Activated B cell treated with CpG ODN at 0.5 μM for 24 hours (primary cell): ENCODE data around the gene UFC1. TPM values are rescaled to one million over a fixed set of nuclear protein-coding genes. Genes with fewer than 3 reads are reported as not detected.

Experiments
- ATAC-seq: fragments of 200-7000 bp; cut with Tn5 transposase; one replicate; pipeline ENCODE4 v1.10.0; 2021; ENCODE audit warnings: low read depth, mild to moderate bottlenecking, moderate library complexity
- CTCF ChIA-PET: fragments of 350-600 bp; sonication (Branson Sonifier 250); formaldehyde crosslinking; loops from one replicate; lab custom pipeline; 2021; ENCODE audit warnings: antibody characterized with exemption; lab: Charles Lee
- POLR2A ChIA-PET: fragments of 350-600 bp; sonication (Branson Sonifier 250); formaldehyde crosslinking; loops from one replicate; lab custom pipeline; 2021; ENCODE audit warnings: antibody characterized with exemption; lab: Charles Lee
- DNase-seq: peaks from one replicate; pipeline ENCODE4 v3.0.0; 2022
- H3K27ac Mint-ChIP-seq: one replicate; pipeline ENCODE4 v1.8.0; 2020; ENCODE audit warnings: mixed read lengths
- H3K27me3 Mint-ChIP-seq: one replicate; pipeline ENCODE4 v1.8.0; 2021; ENCODE audit warnings: mixed read lengths
- H3K36me3 Mint-ChIP-seq: one replicate; pipeline ENCODE4 v1.8.0; 2021; ENCODE audit warnings: low read depth, mixed read lengths
- H3K4me1 Mint-ChIP-seq: one replicate; pipeline ENCODE4 v1.8.0; 2021; ENCODE audit warnings: mixed read lengths
- H3K4me3 Mint-ChIP-seq: one replicate; pipeline ENCODE4 v1.8.0; 2020; ENCODE audit warnings: mild to moderate bottlenecking, mixed read lengths
- H3K9me3 Mint-ChIP-seq: one replicate; pipeline ENCODE4 v1.8.0; 2020; ENCODE audit warnings: mixed read lengths
- CTCF ChIP-seq: fragments of 200-600 bp; IDR thresholded peaks from one replicate; pipeline ENCODE4 v1.8.0; 2022; ENCODE audit warnings: antibody characterized with exemption, mild to moderate bottlenecking
- intact Hi-C: fragments of 100-400 bp; cut with micrococcal nuclease; formaldehyde crosslinking; loops from one replicate; pipeline ENCODE4 v1.15.1; 2024
- total RNA-seq: library from RNA; stranded (reverse); gene quantifications from 2 replicates; pipeline ENCODE4 v1.2.3, GENCODE V29; 2022

UFC1 gene
- total RNA-seq, 1 donor from 2014 or later = 107 TPM

DNA sequence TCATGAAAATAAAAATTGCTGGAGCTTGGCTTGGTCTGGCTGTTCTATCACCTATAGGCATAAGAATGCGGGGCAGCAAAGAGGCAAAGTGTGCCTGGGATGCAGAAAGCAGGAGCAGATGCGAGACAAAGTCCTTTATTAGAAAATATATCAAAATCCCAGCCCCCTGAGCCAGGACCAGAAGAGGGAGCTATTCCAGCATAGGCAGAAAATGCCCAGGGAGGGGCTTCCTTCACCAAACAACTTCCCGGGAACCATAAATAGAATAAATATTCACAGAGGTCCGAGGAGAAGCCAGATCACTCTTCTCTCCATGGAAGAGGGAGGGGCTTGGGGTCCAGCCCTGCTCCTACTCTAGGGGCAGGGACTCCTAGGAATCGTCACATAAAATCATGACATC is 17.4 kb downstream of the UFC1 start:
- ChIA-PET CTCF (interaction anchor here (0.7 kb wide), 1 partner anchor 9 kb away, joined by 4 read pairs; no protein-coding TSS in a partner anchor), POLR2A (interaction anchor here (1.0 kb wide), 1 partner anchor 15 kb away, joined by 3 read pairs; no protein-coding TSS in a partner anchor)
- TF ChIP-seq CTCF = no peak
- no peak for ATAC-seq
- no peak overlapping the region for H3K27ac Mint-ChIP-seq
- intact Hi-C loops = no loop called here
- peaks cover 43% of the 10 kb centered on the region for H3K4me1 Mint-ChIP-seq
- no peaks in the 10 kb centered on the region for H3K27me3 Mint-ChIP-seq
- peaks cover 73% of the 10 kb centered on the region for H3K36me3 Mint-ChIP-seq
- H3K4me3 Mint-ChIP-seq = no peak overlapping the region
- H3K9me3 Mint-ChIP-seq = no peaks in the 10 kb centered on the region
- DNase-seq = no peak

GRCh38 chr1:161171696-161172095 is 17.9 kb downstream of the UFC1 start:
- no peaks in the 10 kb centered on the region for H3K27me3 Mint-ChIP-seq
- DNase-seq (no peak), ATAC-seq (no peak)
- ChIA-PET POLR2A (interaction anchor here (1.0 kb wide), 1 partner anchor 14 kb away, joined by 3 read pairs; no protein-coding TSS in a partner anchor), CTCF (interaction anchor here (0.7 kb wide), 1 partner anchor 10 kb away, joined by 4 read pairs; no protein-coding TSS in a partner anchor)
- no peaks in the 10 kb centered on the region for H3K9me3 Mint-ChIP-seq
- H3K4me1 Mint-ChIP-seq = peaks cover 44% of the 10 kb centered on the region
- H3K4me3 Mint-ChIP-seq = no peak overlapping the region
- H3K36me3 Mint-ChIP-seq = peaks cover 69% of the 10 kb centered on the region
- intact Hi-C loops = no loop called here
- no peak for TF ChIP-seq CTCF
- H3K27ac Mint-ChIP-seq = no peak overlapping the region

DNA sequence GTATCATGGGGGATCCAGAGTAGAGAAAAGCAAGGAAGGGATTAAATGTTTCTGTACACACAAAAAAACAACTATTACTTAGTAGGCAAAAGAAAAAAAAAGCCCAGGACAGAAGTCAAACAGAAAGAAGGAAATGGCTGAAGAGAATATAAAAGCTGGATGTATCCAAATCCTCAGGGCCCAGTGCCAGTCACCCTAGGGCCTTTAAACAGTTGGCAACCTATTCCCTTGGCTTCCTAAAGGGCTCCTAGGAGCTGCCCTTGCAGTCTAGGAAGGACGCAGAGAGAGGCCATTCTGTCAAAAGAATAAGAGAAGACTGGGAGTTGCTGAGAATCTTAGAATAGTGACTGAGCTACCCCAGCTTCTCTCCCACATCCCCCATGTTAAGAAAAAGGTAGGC is 18.6 kb downstream of the UFC1 start:
- Mint-ChIP-seq H3K36me3 (peaks cover 75% of the 10 kb centered on the region), H3K27me3 (no peaks in the 10 kb centered on the region), H3K9me3 (no peaks in the 10 kb centered on the region), H3K27ac (no peak overlapping the region), H3K4me3 (no peak overlapping the region), H3K4me1 (peaks cover 44% of the 10 kb centered on the region)
- no peak for DNase-seq
- no peak for TF ChIP-seq CTCF
- CTCF ChIA-PET = no interaction called here
- intact Hi-C loops = no loop called here
- no peak for ATAC-seq
- POLR2A ChIA-PET = interaction anchor here (0.7 to 1.0 kb wide), 3 partner anchors 14 to 732 kb away, joined by 3 to 10 read pairs (median 7); no protein-coding TSS in a partner anchor

DNA sequence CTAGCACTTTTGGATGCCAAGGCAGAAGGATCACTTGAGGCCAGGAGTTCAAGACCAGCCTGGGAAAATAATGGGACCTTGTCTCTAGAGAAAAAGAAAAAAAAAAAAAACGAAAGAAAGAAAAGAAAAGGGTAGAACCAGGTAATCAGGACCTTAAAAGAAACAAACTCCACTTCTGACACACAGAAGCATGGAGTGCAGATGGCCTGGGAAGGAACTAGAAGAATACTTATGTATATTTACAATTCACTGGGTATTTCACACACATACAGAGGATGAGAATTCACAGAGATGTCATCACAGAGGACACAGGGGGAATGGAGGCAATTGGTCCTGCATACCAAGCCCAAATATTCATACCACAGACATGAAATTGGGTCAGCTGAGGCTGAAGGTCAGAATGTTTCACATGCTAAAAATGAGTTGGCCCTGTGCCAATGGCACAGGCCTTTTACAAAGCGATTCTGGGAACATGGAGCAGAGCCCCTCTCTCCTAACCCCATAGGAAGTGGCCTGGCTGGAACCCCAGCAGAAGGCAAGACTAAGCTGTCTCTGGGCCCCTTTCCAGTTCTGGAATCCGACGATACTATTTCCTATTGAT is 19.1 kb downstream of the UFC1 start:
- H3K4me1 Mint-ChIP-seq = peaks cover 46% of the 10 kb centered on the region
- H3K36me3 Mint-ChIP-seq = peaks cover 75% of the 10 kb centered on the region
- POLR2A ChIA-PET = interaction anchor here (0.7 kb wide), 2 partner anchors 48 to 733 kb away, joined by 7 to 10 read pairs; no protein-coding TSS in a partner anchor
- H3K27me3 Mint-ChIP-seq = no peaks in the 10 kb centered on the region
- intact Hi-C loops = no loop called here
- H3K4me3 Mint-ChIP-seq = no peak overlapping the region
- CTCF ChIA-PET = no interaction called here
- DNase-seq = no peak
- no peaks in the 10 kb centered on the region for H3K9me3 Mint-ChIP-seq
- ATAC-seq = no peak
- no peak overlapping the region for H3K27ac Mint-ChIP-seq
- TF ChIP-seq CTCF = no peak

- CTCF ChIA-PET = no interaction called here
- Mint-ChIP-seq H3K27ac (no peak overlapping the region), H3K9me3 (no peaks in the 10 kb centered on the region), H3K27me3 (no peaks in the 10 kb centered on the region), H3K36me3 (peaks cover 72% of the 10 kb centered on the region), H3K4me1 (peaks cover 44% of the 10 kb centered on the region), H3K4me3 (no peak overlapping the region)
- DNase-seq = no peak
- no peak for TF ChIP-seq CTCF
- intact Hi-C loops = no loop called here
- ATAC-seq = no peak
- POLR2A ChIA-PET = interaction anchor here (4.3 kb wide), 1 partner anchor 8 kb away, joined by 42 read pairs; the partner anchor contains the start of gene PPOX
Measured at GRCh38 chr1:161173711-161174110, 19.9 kb downstream of the UFC1 start.
